HG02571 (cell line): ENCODE results near the gene ATP6V1B1.
"Not testable (repeated sequence)": the region's sequence is repeated elsewhere in the genome, so short reads cannot be mapped to it uniquely, and the experiment has no call there.

Source experiments
- ATAC-seq: cut with Tn5 transposase; IDR thresholded peaks from one replicate; pipeline ENCODE4 v1.9.1; 2021; ENCODE audit warnings: mild to moderate bottlenecking, moderate library complexity; ENCODE audit not compliant: unreplicated experiment

Gene ATP6V1B1

GRCh38 chr2:71004857-71005256 is 69.2 kb downstream of the ATP6V1B1 start:
- ATAC-seq, result no peak

- ATAC-seq, result no peak
Measured at GRCh38 chr2:71005271-71006202, 69.8 kb downstream of the ATP6V1B1 start.

DNA sequence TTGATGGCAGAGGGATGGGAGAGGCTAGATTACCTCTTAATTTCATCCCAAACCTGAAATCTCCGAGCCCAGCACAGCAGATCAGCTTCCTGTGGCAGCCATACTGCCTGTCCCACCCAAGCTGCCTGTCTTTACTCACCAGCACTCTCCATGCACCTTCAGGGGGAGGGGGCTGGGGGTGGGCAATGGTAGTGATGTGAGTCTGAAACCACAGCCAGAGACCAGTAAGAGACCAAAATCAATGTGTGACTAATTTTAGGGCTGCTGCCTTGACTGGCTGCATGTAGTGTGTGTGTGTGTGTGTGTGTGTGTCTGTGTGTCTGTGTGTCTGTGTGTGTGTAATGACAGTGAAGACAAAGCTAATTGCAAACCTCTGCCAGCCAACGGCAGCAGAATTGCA is 70.6 kb downstream of the ATP6V1B1 start:
- no peak for ATAC-seq

DNA sequence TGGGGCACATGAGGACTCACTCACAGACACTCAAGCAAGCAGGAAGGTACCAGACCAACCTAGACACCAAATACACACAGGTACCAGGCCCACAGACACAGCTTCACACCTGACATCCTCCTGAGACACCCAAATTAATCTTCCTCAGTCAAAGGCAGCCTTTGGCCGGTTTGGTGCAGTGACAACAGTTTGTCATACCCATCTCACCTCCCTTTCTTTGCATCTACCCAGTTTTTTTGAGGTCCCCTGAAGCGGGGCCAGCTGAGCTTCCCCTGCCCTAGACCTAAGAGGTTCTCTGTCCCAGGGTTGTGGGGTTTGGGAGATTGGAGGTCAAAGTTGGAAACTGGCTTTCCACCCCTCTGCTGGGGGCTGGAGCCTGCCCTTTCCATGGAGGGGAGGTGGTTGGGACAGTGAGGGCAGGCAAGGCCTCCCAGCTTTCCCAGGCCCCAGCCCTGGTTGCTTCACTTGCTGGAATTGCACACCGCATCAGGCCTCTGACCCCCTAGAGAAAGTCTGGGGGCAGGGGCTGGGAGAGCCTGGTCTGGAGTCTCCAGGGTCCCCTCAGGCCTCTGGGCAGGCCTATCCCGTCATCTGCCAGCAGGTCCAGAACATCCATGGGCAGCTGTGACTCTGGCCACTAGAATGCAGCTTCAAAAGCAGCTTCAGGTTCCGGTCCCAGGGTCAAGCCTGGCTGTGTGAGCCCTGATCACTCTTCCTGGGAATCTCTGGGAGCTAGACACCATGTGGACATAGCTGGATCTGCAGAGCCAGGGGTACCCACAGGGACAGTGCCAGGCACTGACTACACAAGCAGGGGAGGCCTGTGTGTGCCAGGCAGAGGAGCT is 71.5 kb downstream of the ATP6V1B1 start:
- ATAC-seq, result no peak

GRCh38 chr2:71008342-71008741 is 72.6 kb downstream of the ATP6V1B1 start:
- no peak for ATAC-seq

- ATAC-seq, result not testable (repeated sequence)
Measured at GRCh38 chr2:71011786-71012185, 76.1 kb downstream of the ATP6V1B1 start.
